Epithelial cell of proximal tubule (primary cell): ENCODE data around the gene TMEM109. TPM values are rescaled to one million over a fixed set of nuclear protein-coding genes. Genes with fewer than 3 reads are reported as not detected.

Source experiments
- DNase-seq: peaks from one replicate; pipeline ENCODE4 v3.0.0-alpha.2; 2011; ENCODE audit warnings: low read depth
- H3K4me3 ChIP-seq: 2 replicates; pipeline ENCODE4 v1.5.1; 2011; ENCODE audit warnings: low read depth, mild to moderate bottlenecking, low read length
- CTCF ChIP-seq: conservative IDR thresholded peaks from 2 replicates; pipeline ENCODE4 v1.5.1; 2012; ENCODE audit warnings: low read depth, mild to moderate bottlenecking, low read length
- total RNA-seq: library from RNA; depleted of rRNA; stranded (reverse); fragments of >200 nt; gene quantifications from 2 replicates; pipeline ENCODE4 v1.2.3, GENCODE V29; 2015

Gene TMEM109
- total RNA-seq, 1 donor from 2014 or later = 95.4 TPM

GRCh38 chr11:60869451-60869825, 44.5 kb upstream of the TMEM109 start:
- no peak for TF ChIP-seq CTCF
- H3K4me3 ChIP-seq = no peak overlapping the region
- no peak for DNase-seq

GRCh38 chr11:60870276-60870675, 43.7 kb upstream of the TMEM109 start:
- TF ChIP-seq CTCF = no peak
- no peak for DNase-seq
- H3K4me3 ChIP-seq = no peak overlapping the region

GRCh38 chr11:60870733-60871377, 43.1 kb upstream of the TMEM109 start:
- no peak for TF ChIP-seq CTCF
- H3K4me3 ChIP-seq = no peak overlapping the region
- DNase-seq = no peak

GRCh38 chr11:60871378-60872061, 42.4 kb upstream of the TMEM109 start:
- DNase-seq = no peak

GRCh38 chr11:60872124-60872960, 41.6 kb upstream of the TMEM109 start:
- no peak for DNase-seq
- H3K4me3 ChIP-seq = no peak overlapping the region
- TF ChIP-seq CTCF = no peak

More at GRCh38 chr11:60871378-60872061, 42.4 kb upstream of the TMEM109 start:
- peak; percentile 11 for TF ChIP-seq CTCF
- H3K4me3 ChIP-seq = no peak overlapping the region

GRCh38 chr11:60872961-60873524, 40.9 kb upstream of the TMEM109 start:
- TF ChIP-seq CTCF = no peak
- peak; percentile 27 for DNase-seq
- H3K4me3 ChIP-seq = no peak overlapping the region
